Activated CD8-positive, alpha-beta memory T cell treated with anti-CD3 and anti-CD28 coated beads for 48 hours (primary cell): ENCODE measurements around the gene AUTS2.

ENCODE experiments used
- DNase-seq, 3 experiments: peaks; one replicate each; pipeline ENCODE4 v3.0.0-alpha.2; 2020; ENCODE audit warnings: low read depth in 2 of 3, low spot score in 2 of 3

AUTS2 gene

DNA sequence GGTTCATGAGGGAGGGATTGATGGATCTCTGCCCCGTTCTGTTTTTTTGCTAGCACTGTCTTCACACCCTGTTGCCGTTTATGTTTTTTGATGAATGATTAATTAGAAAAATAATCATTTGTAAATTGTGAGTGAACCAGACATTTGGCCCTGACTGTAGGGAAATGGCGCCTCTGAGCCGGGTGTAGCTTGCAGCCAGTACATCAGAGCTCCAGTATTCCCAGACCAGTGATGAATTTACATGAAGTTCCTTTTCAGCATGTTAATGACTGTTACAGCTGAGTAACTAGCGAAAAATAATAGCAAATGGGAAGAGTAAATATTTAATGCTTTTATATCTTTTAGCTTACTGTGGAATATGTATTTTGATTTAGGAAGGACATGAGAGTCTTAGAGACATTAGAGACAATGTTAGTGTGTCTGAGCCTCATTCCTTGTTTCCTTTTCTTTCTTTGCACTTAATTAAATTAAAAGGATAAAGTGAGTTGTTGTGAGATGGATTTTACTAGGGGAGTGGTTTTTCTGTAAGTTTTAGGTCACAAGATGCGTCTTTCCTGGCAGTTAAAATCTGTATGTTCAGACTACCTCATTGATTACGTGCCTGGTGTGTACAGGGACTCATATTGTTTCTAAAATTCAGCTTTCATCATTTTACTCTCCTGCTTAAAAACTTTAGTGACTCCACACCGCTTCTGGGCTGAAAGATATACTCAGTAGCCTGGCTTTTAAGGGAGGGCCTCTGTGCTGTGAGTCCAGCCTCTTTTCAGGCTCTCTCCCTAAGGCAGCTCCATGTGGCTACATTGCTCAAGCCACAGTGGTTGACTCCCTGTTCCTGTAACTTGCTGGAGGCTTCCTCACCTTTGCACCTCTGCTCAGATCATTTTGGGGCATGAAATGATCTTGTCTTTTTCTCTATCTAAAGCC, 86.4 kb downstream of the AUTS2 start:
- DNase-seq = no peak

DNA sequence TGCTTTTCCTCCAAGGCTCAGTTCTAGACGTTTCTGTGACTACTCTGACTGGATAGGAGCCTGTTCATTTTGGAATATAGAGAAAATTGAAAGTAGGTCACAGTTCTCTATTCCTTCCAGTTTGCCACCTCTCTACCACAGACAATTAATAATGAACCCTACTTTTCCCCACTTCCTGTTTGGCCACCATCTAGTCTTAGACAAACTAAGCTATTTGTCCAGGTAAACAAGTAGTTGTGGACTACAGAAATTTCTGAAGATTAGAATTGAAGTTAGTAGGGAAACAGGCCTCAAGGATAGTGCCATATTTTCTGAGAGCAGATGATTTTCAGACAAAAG, 87.0 kb downstream of the AUTS2 start:
- no peak for DNase-seq

DNA sequence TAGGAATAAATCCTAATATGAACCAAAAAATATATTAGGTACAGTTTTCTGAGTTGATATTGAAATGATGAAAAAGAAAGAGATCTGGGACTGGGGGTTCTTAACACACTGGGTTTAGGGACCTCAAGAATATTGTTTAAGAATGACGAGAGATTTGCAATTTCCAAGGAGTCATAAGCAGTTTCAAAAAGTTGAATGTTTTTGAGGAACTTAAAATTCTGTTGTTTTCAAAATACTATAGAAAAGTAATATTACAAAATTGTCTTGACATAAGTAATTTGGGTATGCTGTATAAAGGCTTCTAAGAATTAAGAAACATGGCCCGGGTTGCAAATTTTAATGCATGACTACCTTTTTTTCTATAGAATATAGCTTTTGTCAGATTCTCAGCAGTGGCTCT, 88.1 kb downstream of the AUTS2 start:
- no peak for DNase-seq

DNA sequence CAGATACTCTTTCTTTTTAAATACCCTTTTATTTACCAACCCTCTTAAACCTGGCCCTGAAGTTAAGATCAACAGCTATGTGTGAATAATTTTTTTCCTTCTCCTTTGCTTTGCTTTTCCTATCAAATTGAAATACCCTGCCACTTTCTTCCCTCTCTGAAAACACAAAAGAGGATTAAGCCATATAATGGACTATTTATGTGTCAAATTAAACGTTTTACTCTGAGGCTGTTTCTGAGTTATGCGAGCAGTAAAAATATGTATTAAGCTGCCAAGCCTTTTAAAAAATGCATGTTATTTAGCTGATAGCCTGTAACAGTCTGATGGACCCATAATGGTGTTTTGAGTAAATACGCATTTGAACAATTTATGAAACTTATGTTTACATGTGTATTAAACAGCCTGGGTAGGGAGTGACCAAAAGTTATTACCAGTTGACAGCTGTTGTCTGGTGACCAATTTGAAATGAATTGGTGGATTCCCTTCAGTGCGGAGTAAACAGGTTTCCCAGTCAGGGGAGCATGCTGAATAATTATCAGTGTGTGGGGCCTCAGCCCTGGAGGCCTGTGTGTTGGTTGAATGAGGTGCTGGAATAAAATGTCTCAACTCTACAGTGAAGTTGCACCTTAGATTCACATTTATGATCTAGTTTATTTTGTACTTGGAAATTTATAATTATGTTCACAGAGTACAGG, 89.6 kb downstream of the AUTS2 start:
- no peak for DNase-seq

DNA sequence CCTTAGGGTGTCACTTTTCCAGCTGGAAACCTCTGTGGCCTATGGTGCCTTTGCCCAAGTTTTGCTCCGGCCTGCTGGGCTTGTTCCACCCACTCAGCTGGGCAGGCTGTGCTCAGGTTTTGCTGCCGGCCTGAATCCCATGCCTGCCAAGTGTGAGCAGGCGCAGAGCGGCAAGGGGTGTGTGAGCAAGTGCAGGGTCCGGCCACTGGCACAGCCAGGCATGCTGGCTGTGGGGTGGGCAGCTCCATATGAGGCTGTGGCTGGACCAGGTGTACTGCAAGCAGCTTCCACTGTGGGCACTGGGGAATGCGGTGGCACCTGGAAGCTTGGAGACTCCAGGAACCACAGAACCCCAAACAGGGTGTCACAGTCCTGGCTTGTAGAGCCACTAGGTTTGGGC, 92.1 kb downstream of the AUTS2 start:
- DNase-seq = no peak

DNA sequence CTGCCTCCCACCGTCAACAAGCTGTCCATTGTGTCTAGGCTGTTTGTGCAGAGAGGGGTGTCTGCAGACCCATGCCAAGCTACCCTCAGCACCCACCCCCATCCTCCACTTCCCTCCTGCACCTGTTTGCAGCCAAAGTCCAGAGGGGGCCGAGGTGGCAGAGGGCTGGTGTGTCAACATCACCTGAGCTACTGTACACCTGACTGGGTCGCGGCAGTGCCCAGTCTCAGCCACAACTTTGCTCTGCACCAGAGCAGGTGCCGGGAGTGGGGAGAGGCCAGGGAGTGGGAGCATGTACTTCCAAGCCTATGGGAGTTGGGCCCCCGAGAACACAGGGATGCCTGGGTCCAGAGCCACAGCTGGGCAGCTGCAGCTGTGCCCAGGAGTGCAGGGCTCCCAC, 93.1 kb downstream of the AUTS2 start:
- DNase-seq = no peak

DNA sequence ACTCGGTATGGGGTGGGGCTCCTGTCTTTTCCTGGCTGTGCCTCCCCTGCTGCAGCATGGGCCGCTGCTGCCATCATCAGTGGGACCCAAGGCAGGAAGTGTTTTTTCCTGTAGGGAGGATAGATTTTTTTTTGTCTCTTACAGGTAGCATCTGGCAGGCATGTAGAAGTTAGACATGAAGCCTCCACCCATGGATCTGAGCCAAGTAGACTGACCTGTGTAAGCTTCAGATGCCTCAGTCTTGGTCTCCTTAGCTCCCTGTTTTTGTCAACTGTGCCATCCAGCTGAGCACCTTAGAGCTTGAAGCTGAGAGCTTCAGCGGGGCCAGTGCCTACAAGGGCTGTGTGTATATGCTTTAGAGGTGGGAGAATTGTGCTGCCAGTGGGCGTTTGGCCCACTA, 93.5 kb downstream of the AUTS2 start:
- no peak for DNase-seq

DNA sequence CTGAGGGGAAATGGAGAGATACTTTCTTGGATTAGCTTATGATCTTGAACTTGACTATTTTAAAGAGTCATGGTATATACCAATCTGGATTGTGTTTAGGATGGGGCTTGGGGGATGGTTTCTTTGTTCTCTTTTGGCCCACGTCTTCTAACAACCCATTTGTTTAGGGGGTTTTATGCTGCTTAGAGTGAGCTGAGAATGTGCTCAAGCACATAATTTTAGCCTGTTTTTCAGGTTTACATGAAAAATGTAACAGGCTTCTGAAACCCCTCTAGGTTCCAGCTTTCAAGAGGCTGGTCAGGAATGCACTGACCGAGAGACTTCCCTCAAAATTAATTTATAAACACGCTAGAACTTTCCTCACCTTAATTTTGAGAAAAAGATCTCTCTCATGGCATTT, 94.3 kb downstream of the AUTS2 start:
- no peak for DNase-seq

DNA sequence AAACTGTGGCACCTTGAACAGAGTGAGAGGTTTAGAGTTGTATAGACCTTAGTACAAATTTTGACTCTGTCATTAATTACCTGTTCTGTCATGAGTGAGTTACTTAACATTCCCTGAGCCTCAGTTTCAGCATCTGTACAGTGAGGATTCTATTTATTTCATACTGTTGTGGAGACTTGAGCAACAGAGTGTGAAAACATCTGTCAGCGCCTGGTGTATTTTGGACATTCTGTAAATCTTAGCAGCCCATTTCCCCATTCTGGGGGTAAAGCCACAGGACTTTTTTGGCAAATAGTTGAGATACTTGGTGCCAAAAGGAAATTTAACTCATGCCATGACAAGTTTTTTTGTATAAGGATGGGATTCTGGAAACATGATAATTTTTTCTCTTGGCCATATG, 94.8 kb downstream of the AUTS2 start:
- DNase-seq = no peak

DNA sequence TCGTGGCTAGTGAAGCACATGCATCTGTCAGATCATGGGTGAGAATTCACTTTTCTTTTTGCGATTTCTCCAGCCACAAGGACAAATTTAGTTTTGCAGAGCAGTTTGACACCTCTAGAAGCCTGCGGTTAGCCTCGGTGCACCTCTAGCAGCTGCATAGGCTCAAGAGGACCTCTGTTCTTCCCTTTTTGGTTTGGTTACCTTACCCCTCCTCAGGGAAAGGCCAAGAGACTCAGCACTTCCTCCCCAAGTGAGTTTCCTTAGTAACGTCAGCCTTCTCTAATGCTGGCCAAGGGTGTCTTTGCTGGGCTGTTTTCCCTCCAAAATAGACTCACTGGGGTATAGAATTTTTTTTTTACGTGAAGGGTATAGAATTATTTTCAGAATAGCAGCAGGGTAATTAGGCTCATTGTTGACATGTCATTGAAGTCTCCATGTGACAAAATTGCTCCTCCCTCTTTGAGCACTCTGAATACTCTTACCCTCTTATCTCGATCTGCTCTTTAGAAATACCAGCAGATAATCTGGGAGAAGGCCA, 97.8 kb downstream of the AUTS2 start:
- DNase-seq = no peak

DNA sequence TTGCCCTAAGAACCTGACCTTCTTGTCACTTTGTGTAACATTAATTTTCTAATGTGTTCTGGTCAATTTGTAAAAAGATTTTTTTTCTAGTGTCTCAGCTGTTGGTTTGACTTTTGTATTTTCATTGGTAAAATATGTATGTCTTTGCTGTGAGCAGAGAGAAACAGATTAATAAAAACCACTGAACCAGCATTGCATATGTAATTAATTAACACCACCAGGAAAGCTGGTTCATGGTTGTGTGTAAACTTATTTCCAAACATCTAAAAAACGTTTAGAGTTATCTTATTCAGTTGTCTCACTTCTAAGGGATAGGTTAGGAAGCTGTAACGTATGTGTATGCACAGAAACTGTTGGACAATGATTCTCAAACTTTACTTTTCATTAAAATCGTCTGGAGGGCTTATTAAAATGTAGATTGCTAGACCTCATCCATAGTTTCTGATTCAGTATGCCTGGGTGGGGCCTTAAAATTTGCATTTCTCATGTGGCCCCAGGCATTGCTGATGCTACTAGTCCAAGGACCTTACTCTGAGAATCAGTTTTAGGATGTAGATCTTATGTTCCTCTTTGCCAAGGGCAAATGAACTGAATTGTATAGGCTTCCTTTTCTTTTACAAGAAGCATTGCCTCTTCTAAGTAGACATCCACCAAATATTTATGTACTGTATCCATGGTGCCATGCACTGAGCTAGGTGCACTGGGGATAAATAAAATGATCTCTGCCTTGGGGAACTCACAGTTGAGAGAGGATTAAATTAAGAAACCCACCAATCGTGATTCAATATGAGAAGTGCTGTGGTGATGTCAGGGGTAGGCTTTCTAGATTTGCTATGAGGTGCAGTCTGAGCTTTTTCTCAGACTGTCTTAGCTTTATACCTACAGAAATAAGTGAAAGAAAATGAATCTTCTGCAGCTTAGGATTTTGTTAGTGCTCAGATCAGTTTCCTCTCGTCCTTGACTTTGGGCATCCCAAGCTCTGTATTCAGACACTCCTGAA, 98.7 kb downstream of the AUTS2 start:
- DNase-seq = no peak

DNA sequence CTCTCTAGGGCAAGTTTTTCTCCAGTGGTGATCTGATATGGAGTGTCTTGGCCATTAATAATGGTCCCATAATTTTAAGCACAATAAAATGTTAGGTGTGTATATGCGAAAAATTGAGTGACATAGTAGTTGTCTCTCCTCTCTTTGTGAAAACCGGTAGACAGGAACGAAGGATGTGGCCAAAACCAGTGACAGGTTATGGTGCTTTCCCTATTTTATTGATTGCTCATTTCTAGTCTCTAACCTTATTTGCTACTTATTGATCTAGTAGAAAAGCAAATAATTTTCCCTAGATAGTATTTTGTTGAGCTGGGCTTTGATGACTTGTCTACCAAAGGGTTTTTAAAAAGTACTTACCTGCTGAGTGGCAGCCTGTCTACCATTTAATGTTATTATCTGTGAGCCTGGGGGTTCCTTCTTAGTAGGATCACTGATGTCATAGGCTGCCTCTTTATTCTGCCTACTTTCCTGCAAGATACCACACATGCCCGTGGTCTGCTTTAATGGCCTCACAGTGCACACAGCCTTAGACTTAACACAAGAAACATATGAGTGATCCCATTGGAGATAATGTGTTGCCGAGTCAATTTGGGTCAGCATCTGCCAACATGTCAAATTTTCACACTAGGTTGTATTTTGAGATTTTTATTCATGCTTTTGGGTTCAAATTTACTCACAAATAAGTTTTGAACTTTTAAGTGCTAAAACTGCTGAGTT, 100.0 kb downstream of the AUTS2 start:
- DNase-seq = no peak

DNA sequence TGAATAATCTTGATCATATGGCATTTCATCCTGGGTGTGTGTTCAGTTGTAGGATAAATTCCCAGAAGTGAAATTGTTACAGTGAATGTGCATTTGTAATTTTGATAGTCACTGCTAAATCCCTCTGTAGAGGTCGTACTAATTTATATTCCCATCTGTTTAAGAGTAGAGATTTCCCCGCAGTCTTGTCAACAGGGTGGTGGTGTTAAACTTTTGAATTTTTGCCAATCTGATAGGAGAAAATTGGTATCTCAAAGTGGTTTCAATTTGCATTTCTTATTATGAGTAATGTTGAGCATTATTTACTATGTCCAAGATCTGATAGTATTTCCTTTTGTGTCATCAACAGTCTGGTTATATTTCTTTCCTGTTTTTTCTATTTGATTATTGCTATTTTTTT, 101.7 kb downstream of the AUTS2 start:
- DNase-seq = no peak

DNA sequence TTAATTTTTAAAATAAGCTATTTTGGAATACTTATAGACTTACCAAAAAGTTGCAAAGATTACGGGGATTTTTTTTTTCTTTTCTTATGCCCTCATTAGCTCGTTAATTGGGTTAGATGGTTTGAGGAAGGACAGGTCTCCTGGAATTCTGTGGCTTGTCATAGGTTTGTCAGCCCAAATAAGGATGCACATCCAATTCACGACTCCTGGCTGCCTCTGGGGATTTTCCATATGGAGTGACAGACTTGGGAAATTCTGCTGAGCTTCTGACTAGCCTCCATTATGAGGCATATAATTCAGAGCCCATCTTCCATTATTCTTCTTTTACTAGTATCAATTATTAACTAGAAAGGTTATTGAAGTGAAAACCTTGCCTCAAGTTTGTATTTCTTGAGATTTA, 102.1 kb downstream of the AUTS2 start:
- no peak for DNase-seq

DNA sequence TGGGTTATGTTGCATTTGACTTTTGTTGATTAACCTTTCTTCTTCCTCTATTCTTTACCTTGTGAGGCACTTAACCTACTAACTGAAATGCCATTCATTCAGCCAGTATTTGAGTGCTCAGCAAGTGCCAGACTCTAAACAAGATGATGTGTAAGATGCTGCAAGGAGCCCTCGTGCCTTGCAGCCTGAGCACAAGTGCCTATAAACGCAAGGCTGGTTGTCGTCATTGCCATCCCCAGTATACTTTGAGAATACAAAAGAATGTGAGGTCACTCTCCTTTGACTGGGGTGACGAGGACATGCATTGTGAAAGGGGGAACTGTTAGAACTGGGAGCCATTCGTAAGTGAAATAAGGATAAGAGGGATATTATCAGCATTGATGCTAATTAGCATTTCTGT, 103.0 kb downstream of the AUTS2 start:
- DNase-seq = no peak

DNA sequence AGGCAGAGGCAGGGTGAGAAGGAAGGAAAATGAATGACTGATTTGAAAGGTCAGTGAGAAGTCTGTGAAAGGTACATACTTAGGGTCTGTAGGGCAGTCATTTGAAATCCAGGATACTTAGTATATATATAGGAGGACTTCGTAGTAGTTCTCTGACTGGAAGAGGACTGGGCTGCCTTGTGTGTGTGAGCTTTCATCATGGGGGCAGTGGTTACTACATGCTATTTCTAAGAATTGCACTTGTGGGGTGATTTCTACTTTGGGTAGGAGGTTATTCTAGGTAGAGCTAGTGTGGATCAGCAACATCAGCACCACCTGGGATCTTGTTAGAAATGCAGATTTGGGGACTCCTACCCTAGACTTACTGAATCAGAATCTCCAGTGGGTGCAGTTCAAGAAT, 104.1 kb downstream of the AUTS2 start:
- no peak for DNase-seq

DNA sequence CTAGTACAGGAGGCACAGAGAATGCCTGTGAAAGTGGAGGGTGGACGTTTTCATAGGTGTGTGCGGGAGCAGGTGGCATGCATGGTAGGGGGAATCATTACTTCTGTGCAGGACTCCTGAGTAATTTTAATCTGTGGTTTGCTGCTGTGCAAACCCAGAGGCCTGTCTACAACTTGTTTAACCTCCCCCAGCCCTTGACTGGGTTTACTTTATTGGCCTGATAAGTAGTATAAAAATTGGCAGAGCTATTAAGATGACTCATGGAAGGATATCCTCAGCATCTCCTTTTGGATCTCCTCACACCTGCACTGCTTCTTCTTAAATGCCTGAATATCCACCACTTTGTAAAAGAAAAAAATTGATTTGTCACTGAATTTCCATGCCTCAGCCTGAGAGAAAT, 104.8 kb downstream of the AUTS2 start:
- no peak for DNase-seq

DNA sequence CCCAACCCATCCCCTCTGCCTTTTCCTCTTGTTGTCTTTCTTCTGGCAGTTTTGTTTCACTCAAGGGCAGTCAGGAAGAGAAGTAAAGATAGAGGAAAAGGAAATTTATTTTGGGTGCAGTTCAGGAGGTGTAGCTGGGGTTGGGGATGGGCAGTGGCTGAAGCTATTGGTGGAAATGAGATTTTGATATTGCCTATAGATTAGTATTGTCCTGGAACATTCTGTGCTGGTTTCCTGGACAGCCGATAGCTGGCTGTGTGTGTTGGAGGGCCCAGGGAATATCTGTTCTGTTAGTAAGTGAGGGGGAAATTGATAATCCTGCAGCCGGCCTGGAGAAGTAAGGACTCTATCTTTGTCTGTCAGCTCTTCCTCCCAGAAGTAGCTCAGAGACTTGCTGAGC, 107.8 kb downstream of the AUTS2 start:
- DNase-seq = no peak

DNA sequence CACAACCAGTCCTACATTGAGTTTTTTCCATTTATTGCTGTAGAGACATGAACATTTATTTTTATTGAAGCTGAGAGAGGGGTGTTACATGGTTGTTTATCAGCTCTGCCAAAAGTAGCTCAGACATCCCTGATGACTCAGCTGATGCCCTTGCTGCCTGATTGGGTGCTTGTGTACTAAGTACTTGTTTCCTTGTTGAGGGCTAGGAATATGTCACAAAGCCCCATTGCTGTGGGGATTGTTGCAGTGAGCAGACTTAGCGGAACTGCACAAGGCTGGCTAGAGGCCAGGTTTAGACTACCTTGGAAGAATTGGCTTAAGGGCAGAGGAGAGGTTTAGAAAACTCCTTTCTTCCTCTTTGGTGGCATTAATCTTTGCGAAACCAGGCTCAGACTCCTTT, 110.6 kb downstream of the AUTS2 start:
- DNase-seq = no peak

DNA sequence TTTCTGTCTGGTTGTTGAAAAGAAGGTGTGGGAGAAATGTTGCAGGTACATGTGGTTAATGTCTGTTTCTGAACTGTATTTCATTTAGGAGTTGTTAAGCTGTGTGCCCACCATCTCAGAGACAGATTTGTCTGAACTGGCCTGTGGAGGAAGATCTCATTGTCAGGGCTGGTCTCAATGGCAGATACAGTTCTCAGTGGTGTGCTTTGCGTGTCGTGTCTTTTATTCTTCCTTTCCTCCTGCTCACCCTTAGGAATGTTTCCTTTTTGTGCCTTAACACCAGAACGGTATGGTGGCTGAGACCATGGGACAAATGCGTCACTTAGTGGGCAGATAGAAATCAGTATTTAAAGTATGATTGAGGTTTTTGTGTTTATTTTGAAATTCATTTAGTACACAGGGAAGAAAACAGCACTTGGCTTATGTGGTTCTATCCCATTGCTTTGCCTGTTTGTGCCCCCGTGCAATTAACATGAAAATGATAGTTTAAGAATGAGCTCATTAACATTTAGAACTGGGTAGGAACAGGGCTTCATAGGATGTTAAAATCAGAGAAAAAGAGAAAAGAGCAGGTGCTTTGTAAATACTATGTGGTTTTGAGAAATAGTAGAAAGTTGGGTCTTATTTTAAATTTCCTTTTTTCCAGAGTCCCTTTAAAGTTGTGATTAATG, 112.6 kb downstream of the AUTS2 start:
- no peak for DNase-seq
